DMS53 treated with DMSO at 0.1 percent for 48 hours (cell line): ENCODE data around the gene TERB1.
A peak's percentile ranks its signal among the peaks of the same experiment; 100 is the strongest.

ENCODE experiments used
- DNase-seq: peaks from one replicate; lab custom pipeline; 2025; ENCODE audit not compliant: unreplicated experiment; lab: John Stamatoyannopoulos, UW

TERB1 gene

DNA sequence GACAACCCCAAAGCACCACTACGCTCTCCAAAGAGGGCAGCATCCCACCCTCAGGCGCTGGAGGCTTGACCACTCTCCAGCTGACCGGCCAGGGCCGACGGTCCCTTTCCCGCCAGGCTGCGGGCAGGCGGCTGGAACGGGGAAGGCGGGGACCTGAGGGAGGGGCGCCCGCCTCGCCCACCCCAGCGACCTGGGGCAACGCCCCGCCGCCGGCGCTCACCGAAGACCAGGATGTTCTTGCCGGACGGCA lies 50.4 kb downstream of the TERB1 start:
- no peak for DNase-seq

DNA sequence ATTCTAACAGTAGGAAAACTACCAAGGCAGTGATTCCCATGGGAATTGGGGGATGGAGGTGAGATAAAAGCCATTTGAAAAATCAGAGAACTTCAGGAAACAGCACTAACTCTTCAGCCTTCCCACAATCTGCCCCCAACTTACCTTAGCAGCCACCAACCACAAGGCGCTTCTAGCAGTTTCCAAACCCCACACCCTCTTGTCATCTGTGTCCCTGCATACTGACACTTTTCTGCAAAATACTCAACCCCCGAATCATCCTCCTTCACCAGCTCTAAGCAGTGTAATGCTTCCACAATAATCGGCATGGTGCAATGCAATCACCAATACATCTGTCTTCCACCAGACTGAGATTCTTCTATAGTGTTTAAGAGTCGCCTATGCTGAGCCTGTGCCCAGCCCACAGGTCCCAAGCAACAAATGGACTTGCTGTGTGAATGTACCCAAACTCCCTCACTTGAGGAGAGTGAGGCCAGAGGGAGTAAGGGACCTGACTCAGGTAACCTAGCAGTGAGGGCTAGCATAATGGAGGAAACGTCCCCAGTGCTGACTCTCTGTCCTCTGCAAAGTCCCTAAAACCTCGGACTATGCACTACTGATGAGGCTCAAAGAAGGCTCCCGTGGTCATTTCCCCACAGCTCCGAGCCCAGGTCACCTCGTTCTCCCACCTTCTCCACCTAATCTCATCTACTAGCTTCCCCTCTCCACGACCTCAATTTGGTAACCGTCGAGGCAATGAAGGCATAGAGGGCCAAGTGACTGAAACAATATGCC lies 50.9 kb downstream of the TERB1 start:
- no peak for DNase-seq

DNA sequence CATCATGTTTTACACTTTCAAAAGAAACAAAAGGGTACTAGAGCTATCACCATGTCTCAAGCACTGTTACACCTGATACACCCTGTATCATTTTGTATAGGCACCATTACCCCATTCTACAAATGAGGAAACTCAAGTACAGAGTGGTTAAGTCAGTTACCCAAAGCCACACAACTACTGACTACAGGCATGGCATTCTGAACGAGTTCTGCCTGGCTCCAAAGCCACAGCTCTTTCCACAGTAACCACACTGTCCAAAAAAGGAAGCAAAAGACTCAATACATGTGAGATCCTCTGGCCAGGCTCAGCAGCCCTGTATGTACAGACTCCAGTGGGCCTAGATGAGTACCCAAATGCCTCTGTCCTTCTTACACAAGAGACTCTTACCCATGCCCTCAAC lies 54.7 kb downstream of the TERB1 start:
- no peak for DNase-seq

DNA sequence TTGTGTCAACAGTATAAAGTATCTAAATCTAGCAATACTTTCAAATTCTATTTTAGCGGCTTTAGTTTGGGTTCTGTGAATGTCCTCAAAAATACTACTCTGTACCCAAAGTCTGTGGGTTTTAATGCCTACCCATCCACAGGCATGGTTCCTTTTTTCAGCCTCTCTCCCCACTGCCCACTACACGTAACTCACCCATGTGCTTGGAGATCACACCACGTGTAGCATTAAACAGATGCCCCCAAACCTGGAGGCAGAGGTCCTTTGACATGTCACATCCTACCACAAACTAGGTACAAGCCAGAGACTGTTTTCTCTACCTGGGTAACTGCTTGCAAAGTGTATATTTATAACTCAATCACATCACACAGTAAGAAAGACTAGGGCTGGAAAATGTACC lies 55.3 kb downstream of the TERB1 start:
- DNase-seq, result no peak

DNA sequence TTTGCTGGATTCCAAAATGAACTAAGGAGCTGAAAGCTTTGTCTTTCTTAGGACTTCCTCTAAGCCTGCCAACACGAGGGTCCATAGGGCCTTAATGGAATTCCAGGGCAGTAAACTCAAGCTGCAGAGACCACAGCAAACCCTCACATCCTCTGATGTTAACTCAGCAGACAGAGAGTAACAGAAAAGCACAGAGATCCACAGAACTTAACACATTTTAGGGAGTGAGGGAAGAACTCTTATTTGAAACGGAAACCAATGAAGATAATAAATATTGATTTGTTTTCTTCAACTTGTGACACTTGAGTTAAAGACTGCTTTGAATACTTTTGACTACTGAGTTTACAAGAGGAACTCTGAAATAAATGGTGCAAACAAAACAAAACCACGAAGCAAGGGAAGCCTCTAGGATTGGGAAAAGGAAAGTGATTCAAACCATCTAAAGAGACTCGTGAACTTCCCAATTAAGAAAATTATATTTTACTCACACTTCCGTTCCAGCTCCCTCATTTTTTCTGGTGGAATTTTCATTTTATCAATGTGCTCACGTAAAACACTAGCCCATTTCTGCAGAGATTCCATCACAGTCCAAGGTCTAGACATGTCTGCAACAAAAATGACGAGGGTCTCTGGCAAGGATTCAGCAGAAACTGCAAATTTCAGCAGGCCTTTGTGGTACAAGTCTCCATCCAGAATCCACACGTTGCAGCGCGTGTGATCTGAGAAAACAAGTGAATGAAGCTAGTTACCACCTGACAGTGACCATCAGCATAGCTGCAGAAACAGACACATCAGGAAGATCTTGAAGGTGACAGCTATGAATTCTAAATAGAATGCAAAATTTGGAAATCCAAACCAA lies 59.2 kb downstream of the TERB1 start:
- DNase-seq, result no peak

DNA sequence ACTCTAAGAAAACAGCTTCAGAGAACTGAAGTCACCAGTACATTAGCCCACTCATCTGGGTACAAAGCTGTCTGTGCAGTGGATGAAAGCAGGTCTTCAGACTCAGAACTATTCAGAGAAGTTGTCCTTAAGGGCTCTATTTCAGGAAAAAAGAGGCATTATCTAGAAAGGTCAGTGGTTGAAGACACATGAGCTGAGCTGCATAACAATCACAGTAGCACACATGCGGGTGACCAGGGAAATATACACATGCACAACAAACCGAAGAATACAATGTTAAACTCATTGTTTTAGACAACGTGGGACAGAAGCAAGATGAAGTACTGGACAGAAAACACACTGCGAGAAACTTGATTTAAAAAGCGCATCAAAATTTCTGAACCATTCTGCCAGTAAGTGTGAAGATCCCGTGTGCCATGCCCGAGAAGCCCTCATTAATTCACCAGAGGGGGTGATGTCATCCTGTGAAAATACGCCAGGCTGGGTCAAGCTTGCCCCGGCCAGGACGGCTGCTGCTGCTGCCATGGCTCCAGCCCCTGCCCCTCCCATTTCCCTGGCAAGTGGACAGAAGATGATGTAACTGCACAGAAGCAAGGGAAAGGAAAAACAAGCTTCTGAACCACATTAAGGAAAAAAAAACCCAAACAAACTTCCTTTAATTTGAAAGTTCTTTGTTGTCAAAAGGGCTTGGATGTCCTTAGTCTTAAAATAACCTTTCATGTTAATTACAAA lies 60.0 kb downstream of the TERB1 start:
- peak; percentile 61 for DNase-seq

DNA sequence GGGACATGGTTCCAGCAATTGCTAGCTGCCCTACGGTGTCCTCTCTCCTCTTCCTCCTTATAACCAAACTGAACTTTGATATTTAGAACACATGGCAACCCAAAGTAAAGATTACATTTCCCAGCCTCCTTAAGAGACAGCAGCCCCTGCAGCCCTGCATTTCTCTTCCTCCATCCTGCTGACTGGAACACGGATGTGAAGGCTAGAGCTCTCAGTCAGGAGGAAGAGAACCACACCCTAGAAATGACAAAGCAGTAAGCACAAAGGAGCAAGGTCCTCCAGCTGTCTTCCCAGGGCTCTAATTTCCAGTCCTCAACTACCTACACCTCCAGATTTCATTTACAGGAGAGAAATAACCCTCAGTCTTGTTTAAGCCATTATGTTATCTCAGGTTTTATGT lies 60.9 kb downstream of the TERB1 start:
- no peak for DNase-seq

DNA sequence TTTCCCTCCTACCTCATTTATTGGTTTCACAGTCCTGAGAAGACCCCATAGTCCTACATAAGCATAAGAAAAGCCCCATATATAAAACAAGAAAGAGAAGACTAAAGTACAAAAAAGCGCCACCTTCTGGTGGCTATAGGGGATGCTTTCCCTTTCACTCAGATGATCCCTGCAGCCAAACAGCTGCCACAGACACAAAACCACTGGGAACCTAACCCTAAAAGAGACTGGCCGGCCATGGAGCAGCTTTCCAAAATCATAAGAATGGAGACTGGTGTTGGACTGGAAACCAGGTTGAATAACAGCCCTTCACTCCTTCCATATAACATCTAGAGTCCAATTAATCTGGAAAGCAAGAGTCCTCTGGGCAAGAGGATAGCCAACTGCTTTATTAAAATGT lies 61.4 kb downstream of the TERB1 start:
- DNase-seq, result peak; percentile 6

DNA sequence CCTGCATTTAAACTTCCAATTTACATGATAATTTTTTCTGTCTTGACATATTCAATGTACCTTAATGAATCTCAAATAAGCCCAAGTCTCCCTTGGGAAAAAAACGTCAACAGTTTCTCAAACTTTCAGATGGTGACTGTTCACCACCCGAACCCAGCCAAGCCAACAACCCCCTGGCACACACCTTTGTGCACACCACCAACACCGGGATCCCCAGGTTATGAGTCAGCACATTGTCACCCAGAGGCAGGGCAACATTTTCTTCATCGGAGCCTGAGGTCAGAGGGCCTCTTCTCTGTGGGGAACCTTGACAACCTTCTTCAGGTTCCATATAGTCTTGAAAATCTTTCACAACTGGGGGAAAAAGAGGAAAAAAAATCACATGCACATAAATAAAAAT lies 65.5 kb downstream of the TERB1 start:
- no peak for DNase-seq

DNA sequence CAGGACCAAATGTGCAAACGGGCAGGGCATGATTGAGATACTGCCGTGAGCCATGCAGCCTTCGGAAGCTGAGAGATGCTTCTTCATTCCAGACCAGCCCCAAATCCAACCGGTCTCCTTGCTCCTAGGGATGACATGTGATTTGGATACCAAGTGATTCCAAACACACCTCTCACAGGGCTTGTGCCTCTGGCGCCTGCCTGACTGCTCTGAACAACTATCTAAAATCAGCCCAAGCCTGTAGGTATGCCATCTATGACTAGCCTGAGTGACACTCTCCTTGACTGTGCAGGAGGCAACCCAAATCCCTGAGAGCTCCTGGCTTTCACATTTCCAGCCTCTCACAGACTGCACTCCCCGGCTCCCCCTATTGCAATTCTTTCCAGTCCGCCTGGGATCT lies 70.3 kb downstream of the TERB1 start:
- no peak for DNase-seq

DNA sequence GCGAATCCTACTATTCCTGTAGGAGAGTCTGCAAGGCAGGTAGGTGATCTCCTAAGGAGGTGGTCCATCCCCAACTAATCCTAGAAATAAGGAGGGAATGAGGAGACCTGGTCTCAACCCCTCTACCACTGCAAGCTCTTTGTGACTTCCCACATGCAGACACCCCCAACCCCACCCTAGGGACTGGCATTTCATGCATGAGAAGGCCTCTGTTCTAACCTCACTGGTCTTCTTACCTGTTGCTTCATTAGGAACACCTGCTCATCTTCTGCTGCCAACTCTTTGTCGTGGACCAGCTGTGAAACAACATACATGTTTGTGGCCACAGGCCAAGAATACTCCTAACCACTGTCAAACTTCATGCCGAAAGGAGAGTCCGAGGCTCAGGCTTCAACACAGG lies 72.6 kb downstream of the TERB1 start:
- DNase-seq, result no peak

DNA sequence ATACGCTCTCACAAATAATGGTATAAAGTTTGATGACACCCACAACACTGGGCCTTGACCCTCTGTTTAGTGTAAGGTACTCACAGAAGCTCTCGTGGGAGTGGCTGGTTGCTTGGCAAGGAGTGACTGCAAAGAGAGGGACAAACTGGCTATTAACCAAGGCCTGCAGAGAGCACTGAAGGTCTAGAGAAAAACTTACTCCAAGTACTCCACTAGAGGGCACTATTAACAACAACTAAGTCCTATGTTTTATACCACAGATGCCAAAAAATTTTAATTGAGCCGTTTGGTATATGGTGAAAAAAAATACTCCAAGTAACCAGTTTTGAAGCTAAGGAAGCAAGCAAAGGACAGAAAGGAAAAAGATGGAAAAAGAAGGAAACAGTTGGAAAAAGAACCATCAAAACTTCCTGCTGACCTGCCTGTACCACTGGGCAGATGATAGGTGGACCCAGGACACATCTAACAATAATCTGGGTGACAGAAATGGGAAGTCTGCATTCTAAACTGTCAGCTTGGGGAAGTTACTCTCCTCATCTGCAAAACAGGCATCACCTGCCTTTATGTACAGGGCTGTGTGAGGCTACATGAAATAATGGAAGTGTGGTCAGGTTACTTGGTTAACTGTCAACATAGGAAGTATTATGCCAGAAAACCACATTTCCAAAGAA lies 73.1 kb downstream of the TERB1 start:
- peak; percentile 62 for DNase-seq

DNA sequence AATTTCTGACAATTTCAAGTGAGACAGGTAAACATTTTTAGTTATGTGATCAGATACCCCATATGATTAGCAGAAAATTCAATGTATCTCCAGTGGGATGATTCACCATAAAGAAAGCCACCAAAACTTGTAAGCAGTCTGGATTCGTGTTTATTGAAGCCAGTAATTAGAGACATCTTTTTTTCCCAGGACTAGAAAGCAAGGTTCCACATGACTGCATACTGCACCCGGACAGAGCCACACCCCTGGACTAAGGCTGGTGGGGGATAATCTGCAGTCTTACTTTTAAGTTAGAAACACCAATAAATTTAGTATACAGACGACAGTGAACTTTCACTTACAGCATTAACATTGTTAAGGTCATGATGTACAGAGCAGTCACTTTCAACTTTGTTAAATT lies 80.6 kb downstream of the TERB1 start:
- DNase-seq, result no peak

DNA sequence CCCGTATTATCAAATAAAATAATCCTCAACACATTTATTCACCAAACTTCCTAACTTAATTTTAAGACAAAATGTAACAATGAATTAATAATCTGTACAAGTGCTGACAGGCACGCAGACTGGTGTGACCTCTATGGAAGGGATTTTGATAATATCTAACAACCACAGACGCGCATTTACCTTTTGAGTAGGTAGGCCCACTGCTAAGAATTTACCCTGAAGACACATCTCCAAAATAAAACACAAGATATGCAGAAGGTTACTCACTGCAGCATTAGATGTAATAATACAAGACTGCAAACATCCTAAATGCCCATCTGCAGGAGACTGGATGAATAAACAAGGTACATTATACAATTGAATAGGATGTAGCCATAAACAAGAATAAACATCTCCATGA lies 82.1 kb downstream of the TERB1 start:
- DNase-seq, result no peak

DNA sequence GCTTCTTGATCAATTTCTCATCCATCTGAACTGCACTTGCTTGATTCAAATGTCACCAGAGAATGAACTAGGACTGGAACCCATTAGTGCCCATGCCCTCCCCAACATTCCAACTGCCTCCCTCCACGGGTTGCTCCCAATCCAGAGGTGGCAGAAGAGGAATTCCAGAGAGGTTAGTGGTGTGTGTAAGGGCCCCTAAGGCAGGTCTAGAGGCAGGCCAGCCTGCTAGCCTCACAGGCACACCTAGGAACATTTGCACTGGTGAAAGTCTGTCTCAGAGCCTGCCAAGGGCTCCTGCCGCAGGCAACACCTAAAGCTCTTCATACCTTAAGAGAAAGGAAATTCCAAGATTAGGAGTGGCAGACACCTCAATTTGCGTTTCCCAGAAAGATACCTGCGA lies 83.6 kb downstream of the TERB1 start:
- DNase-seq, result no peak

DNA sequence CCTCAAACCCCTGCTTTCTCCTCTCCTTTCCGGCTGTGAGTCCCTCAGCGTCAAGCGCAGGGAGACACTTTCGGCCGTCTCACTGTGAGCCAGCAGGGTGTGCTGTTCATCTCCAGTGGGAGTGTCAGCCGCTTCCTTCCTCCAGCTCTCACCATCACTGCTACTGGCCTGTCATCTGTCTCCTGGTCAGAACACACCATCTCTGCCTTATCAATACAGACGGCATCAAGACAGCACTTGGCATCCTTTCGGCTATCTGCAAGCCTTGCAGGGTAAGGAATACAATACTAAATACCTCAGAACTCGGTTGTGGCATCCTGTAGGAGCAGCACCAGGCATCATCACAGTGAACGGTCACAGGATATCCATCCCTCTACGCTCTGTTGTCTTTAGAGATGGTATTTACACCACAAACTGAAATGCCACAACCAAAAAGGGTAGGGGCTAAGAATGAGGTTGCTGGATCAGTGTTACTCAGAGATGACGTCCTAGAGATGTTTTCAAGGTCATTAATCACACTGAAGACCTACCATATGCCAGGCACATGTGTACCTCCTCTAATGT lies 84.2 kb downstream of the TERB1 start:
- no peak for DNase-seq

DNA sequence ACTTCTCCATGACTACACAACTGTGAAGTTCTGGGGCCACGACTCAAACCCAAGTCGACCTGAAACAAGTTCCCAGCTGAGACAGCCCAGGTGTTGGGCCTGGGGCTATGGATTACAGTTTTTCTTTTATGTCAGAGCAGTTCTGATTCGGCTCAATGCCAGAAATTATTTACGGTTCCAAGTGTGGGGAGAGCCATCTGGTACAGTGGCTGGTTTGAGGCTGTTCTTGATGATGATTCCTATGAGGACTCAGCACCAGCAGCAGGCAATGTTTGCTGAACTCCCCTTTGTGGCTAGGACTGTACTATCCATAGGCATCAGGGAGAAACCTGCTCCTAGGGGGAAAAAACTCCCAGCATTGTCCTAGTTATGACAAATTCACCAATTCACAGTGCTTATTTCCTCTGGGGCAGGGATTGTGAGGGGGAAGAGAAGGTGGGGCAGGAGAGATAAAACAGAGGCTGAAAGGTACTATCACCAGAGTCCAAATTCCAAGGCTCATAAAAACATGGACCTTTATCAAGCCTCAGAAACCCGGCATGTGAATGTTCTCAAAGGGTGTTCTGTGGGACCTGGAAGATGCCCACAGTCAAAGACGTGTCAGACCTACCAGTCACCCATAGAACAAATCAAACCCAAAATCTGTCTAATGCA lies 86.6 kb downstream of the TERB1 start:
- DNase-seq, result no peak

DNA sequence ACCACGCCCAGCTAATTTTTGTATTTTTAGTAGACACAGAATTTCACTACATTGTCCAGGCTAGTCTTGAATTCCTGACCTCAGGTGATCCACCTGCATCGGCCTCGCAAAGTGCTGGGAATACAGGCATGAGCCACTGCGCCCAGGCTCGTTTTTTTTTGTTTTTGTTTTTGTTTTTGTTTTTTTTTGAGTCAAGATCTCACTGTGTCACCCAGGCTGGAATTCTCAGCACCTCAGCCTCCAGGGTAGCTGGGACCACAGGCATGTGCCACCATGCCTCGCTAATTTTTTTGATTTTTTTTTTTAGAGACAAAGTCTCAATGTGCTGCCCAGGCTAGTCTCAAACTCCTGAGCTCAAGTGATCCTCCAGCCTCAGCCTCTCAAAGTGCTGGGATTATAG lies 87.3 kb downstream of the TERB1 start:
- DNase-seq, result no peak

DNA sequence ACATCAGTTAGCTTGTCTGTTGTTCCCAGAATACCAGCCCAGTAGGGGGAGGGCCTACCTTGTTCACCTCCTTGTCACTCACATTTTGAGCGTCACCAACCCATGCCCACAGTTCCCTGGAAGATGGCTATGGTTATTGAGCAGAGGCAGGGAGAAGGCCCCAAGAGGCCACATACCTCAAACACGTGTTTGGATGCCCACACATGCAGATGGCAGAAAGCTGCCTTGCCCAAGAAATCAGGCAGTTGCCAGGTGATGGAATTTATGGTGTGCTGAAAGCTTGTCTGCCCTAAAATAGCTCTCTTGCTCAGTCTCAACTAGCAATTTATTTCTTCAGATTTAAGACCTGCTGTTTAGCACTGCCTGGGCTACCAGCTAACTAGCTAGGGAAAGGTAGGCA lies 88.3 kb downstream of the TERB1 start:
- DNase-seq, result no peak

DNA sequence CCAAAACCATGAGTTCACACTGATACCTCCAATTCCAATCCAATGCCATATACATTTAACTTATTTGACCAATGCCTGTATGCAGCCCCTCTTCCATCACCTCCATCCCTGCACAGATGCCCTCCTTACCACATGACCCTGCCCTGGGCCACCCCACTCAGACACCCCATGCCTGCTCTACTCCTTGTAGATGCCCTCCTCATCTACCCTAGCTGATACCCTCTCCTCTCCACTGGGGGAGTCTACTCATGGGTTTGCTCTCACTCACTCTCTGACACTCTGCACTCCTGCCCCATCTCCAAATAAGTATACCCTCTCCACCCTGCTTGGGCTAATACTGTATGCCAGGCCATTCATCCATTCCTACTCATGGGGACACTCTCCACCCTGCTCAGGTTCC lies 88.9 kb downstream of the TERB1 start:
- no peak for DNase-seq

DNA sequence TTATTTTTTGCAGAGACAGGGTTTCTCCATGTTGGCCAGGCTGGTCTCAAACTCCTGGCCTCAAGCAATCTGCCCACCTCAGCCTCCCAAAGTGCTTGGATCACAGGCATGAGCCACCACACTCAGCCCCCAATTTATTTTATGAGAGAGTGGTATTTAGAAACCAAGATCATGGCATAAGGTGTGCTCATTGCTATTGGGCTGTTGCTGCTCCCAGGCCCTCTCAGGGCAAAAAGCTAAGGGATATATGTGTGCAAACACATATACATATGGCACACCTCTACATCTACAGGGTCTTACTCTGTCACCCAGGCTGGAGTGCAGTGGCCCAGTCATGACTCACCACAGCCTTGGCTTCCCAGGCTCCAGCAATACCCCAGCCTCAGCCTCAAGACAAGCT lies 89.8 kb downstream of the TERB1 start:
- no peak for DNase-seq
